Loucy (cell line): ENCODE data around the gene PLIN5.

ENCODE experiments used
- EZH2phosphoT487 ChIP-seq: fragments of 200-600 bp; IDR thresholded peaks from 2 replicates; pipeline ENCODE4 v1.6.1; 2018; ENCODE audit warnings: antibody characterized with exemption, mild to moderate bottlenecking, moderate library complexity, borderline replicate concordance
- TF ChIP-seq, protein P1 (sequence below): fragments of 200-600 bp; sonication (generic); conservative IDR thresholded peaks from 2 replicates; pipeline ENCODE4 v1.5.1; 2014; ENCODE audit warnings: mild to moderate bottlenecking, antibody characterized with exemption, low read length

DNA sequence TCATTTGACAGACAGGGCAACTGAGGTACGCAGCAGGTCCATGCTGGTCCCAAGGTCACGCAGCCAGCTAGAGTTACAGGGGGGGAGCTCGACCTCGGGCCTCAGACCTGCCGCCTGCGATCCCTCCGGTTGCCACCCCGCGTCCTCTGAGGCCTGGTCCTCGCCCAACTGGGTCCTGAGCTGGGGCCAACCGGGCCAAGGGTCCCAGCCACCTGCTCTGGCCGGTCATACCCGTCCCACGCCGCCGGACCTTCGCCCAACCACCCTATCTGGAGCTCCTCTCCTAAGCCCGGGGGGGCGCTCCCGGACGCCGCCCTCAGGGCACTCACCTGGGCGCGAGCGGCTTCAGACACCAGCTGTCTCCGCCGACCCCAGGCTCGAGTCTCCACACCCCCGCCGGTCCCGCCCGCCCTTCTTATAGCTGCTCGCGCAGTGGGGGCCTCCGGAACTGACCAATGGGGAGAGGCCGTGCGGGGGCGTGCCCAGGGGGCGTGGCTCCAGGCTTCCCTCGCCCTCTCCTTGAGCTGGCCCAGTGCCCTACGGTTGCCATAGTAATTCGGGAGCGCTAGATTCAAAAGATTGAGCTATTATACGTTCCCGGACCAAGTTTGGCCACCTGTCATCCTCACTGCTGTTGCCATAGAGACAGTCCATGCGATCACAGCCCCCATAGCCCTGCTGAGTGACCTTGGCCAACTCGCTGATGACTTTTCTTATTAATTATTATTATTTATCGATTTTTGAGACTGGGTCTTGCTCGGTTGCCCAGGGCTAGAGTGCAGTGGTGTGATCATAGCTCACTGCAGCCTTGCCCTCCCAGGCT lies at the start of gene PLIN5:
- TF ChIP-seq, protein P1, sequence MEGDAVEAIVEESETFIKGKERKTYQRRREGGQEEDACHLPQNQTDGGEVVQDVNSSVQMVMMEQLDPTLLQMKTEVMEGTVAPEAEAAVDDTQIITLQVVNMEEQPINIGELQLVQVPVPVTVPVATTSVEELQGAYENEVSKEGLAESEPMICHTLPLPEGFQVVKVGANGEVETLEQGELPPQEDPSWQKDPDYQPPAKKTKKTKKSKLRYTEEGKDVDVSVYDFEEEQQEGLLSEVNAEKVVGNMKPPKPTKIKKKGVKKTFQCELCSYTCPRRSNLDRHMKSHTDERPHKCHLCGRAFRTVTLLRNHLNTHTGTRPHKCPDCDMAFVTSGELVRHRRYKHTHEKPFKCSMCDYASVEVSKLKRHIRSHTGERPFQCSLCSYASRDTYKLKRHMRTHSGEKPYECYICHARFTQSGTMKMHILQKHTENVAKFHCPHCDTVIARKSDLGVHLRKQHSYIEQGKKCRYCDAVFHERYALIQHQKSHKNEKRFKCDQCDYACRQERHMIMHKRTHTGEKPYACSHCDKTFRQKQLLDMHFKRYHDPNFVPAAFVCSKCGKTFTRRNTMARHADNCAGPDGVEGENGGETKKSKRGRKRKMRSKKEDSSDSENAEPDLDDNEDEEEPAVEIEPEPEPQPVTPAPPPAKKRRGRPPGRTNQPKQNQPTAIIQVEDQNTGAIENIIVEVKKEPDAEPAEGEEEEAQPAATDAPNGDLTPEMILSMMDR, result no peak
- TF ChIP-seq EZH2phosphoT487, result no peak
